GM23338 (cell line): ENCODE data around the gene ALG6. TPM values are rescaled to one million over a fixed set of nuclear protein-coding genes. Genes with fewer than 3 reads are reported as not detected.

Experiments
- ATAC-seq: fragments of 200-7000 bp; cut with Tn5 transposase; 3 replicates; pipeline ENCODE4 v1.9.1; 2020
- DNase-seq: peaks from one replicate; pipeline ENCODE4 v3.0.0-alpha.2; 2015; ENCODE audit warnings: low spot score
- H2AFZ ChIP-seq: fragments of 200-600 bp; sonication (generic); 2 replicates; pipeline ENCODE4 v1.8.0; 2016; ENCODE audit warnings: antibody characterized with exemption, mild to moderate bottlenecking, moderate library complexity
- H3F3A ChIP-seq: fragments of 200-600 bp; sonication (generic); replicated peaks from 2 replicates; pipeline ENCODE4 v1.8.0; 2017; ENCODE audit warnings: antibody characterized with exemption, mixed run types, low read depth
- H3K27ac ChIP-seq: fragments of 200-600 bp; sonication (generic); 2 replicates; pipeline ENCODE4 v1.6.1; 2016; ENCODE audit warnings: low read depth
- H3K27me3 ChIP-seq: fragments of 200-600 bp; sonication (generic); 2 replicates; pipeline ENCODE4 v1.8.0; 2016; ENCODE audit warnings: mild to moderate bottlenecking, mixed run types, moderate library complexity; ENCODE audit not compliant: insufficient read depth
- H3K36me3 ChIP-seq: fragments of 200-600 bp; sonication (generic); 2 replicates; pipeline ENCODE4 v1.8.0; 2016; ENCODE audit warnings: mild to moderate bottlenecking; ENCODE audit not compliant: insufficient read depth
- H3K4me1 ChIP-seq: fragments of 200-600 bp; sonication (generic); 2 replicates; pipeline ENCODE4 v1.8.0; 2016; ENCODE audit warnings: mild to moderate bottlenecking, moderate library complexity; ENCODE audit not compliant: insufficient read depth
- H3K4me2 ChIP-seq: fragments of 200-600 bp; sonication (generic); 2 replicates; pipeline ENCODE4 v1.7.1; 2017; ENCODE audit warnings: mixed run types
- H3K4me3 ChIP-seq: fragments of 200-600 bp; sonication (generic); 2 replicates; pipeline ENCODE4 v1.6.1; 2016; ENCODE audit warnings: mixed run types
- H3K79me2 ChIP-seq: fragments of 200-600 bp; sonication (generic); replicated peaks from 2 replicates; pipeline ENCODE4 v1.8.0; 2017; ENCODE audit warnings: mild to moderate bottlenecking; ENCODE audit not compliant: insufficient read depth
- H3K9me2 ChIP-seq: fragments of 200-600 bp; sonication (generic); 2 replicates; pipeline ENCODE4 v1.8.0; 2017; ENCODE audit not compliant: insufficient read depth
- H4K20me1 ChIP-seq: fragments of 200-600 bp; sonication (generic); replicated peaks from 2 replicates; pipeline ENCODE4 v1.8.0; 2017; ENCODE audit warnings: mild to moderate bottlenecking; ENCODE audit not compliant: insufficient read depth
- H3K27ac Mint-ChIP-seq: 2 replicates; pipeline ENCODE4 v1.8.0; 2020; ENCODE audit warnings: inconsistent platforms, mild to moderate bottlenecking, moderate library complexity, mixed read lengths
- H3K27me3 Mint-ChIP-seq: 3 replicates; pipeline ENCODE4 v1.8.0; 2022; ENCODE audit warnings: low read depth, mild to moderate bottlenecking, moderate library complexity, mixed read lengths, inconsistent platforms; ENCODE audit not compliant: insufficient read depth, poor library complexity
- H3K36me3 Mint-ChIP-seq: 3 replicates; pipeline ENCODE4 v1.8.0; 2021; ENCODE audit warnings: low read depth, mild to moderate bottlenecking, inconsistent platforms, moderate library complexity, mixed read lengths
- H3K4me1 Mint-ChIP-seq: 3 replicates; pipeline ENCODE4 v1.8.0; 2020; ENCODE audit warnings: mild to moderate bottlenecking, inconsistent platforms, mixed read lengths
- H3K4me3 Mint-ChIP-seq: 3 replicates; pipeline ENCODE4 v1.8.0; 2021; ENCODE audit warnings: moderate library complexity, mild to moderate bottlenecking, inconsistent platforms, mixed read lengths
- H3K9me3 Mint-ChIP-seq: 3 replicates; pipeline ENCODE4 v1.8.0; 2020; ENCODE audit warnings: moderate library complexity, mild to moderate bottlenecking, inconsistent platforms, mixed read lengths
- CREB1 ChIP-seq: fragments of 250-450 bp; sonication (Bioruptor Pico); IDR thresholded peaks from 2 replicates; pipeline ENCODE4 v1.5.0; 2020; ENCODE audit warnings: low read depth, mild to moderate bottlenecking, moderate library complexity
- CTCF ChIP-seq, 2 experiments: fragments of 200-600 bp in 1 of 2; sonication (generic) in 1 of 2; conservative IDR thresholded peaks; 2 replicates each; pipeline versions ENCODE4 v1.5.1 to v1.6.1; 2016 to 2017; ENCODE audit warnings: antibody characterized with exemption in 2 of 2, low read depth in 2 of 2, mild to moderate bottlenecking in 2 of 2, moderate library complexity in 1 of 2
- EZH2 ChIP-seq: fragments of 200-600 bp; sonication (generic); IDR thresholded peaks from one replicate; pipeline ENCODE4 v1.8.0; 2017; ENCODE audit warnings: antibody characterized with exemption, mild to moderate bottlenecking, low read depth; ENCODE audit not compliant: unreplicated experiment
- EZH2phosphoT487 ChIP-seq: fragments of 200-600 bp; sonication (generic); IDR thresholded peaks from one replicate; pipeline ENCODE4 v1.8.1; 2018; ENCODE audit warnings: antibody characterized with exemption; ENCODE audit not compliant: unreplicated experiment
- JUNB ChIP-seq: IDR thresholded peaks from one replicate; pipeline ENCODE4 v1.6.1; 2016; ENCODE audit warnings: antibody characterized with exemption; ENCODE audit not compliant: unreplicated experiment
- NANOG ChIP-seq: IDR thresholded peaks from 2 replicates; pipeline ENCODE4 v1.6.1; 2016; ENCODE audit warnings: antibody characterized with exemption, borderline replicate concordance
- POLR2AphosphoS5 ChIP-seq: IDR thresholded peaks from 2 replicates; pipeline ENCODE4 v1.6.1; 2016; ENCODE audit warnings: antibody characterized with exemption, low read depth
- REST ChIP-seq: IDR thresholded peaks from one replicate; pipeline ENCODE4 v1.6.1; 2018; ENCODE audit warnings: antibody characterized with exemption; ENCODE audit not compliant: unreplicated experiment
- STAT1 ChIP-seq: IDR thresholded peaks from one replicate; pipeline ENCODE4 v1.6.1; 2016; ENCODE audit warnings: antibody characterized with exemption; ENCODE audit not compliant: unreplicated experiment
- ZNF114 ChIP-seq: fragments of 250-450 bp; sonication (Bioruptor Pico); IDR thresholded peaks from 2 replicates; pipeline ENCODE4 v1.5.0; 2020; ENCODE audit warnings: mild to moderate bottlenecking, moderate library complexity
- ZNF331 ChIP-seq: fragments of 250-450 bp; sonication (Bioruptor Pico); IDR thresholded peaks from 2 replicates; pipeline ENCODE4 v1.5.0; 2020; ENCODE audit warnings: low read depth, mild to moderate bottlenecking, moderate library complexity
- polyA plus RNA-seq: library from polyadenylated mRNA; unstranded; fragments of >200 nt; fragmentation: Nextera tagmentation; extraction: Ambion mirVana; gene quantifications from 2 replicates; pipeline ENCODE4 v1.2.1, GENCODE V29; 2016
- total RNA-seq: library from RNA; depleted of rRNA; stranded (reverse); fragments of >200 nt; shearing (Covaris generic); gene quantifications from 2 replicates; pipeline ENCODE4 v1.2.3, GENCODE V29; 2014

The ALG6 gene
- total and polyA plus RNA-seq, 2 experiments from 2014 or later = 24.1 to 34.6 TPM

GRCh38 chr1:63368131-63368530 is 704 bp downstream of the ALG6 start (continued):
- no peak for TF ChIP-seq ZNF331 (CRISPR knock-in tag)
- TF ChIP-seq STAT1 = no peak
- no peak for TF ChIP-seq REST
- no peak for TF ChIP-seq CTCF (conservative IDR thresholded peaks at IDR 0.05; ENCODE audit: low read depth in 2 of 2)

GRCh38 chr1:63379583-63379982 is 12.2 kb downstream of the ALG6 start:
- Mint-ChIP-seq H3K4me3 (no peak overlapping the region), H3K36me3 (peaks cover 13% of the 10 kb centered on the region; the same call in 2 of the 3 replicates), H3K27ac (no peak overlapping the region), H3K4me1 (peaks cover 6% of the 10 kb centered on the region; the same call in 2 of the 3 replicates), H3K9me3 (peaks cover 3% of the 10 kb centered on the region; the same call in 2 of the 3 replicates), H3K27me3 (no peaks in the 10 kb centered on the region)
- Histone ChIP-seq H3K9me2 (no peaks in the 10 kb centered on the region), H2AFZ (no peak overlapping the region), H3K36me3 (no peaks in the 10 kb centered on the region), H4K20me1 (no peaks in the 10 kb centered on the region; the same call in 1 of the 2 replicates), H3K79me2 (no peaks in the 10 kb centered on the region), H3K4me1 (peaks cover 6% of the 10 kb centered on the region; the same call in 1 of the 2 replicates), H3K27me3 (no peaks in the 10 kb centered on the region), H3K27ac (no peak overlapping the region), H3F3A (no peaks in the 10 kb centered on the region), H3K4me3 (no peak overlapping the region), H3K4me2 (no peak overlapping the region)
- no peak for DNase-seq
- no peak for ATAC-seq
- TF ChIP-seq CTCF (conservative IDR thresholded peaks at IDR 0.05; ENCODE audit: low read depth in 2 of 2) = no peak
- TF ChIP-seq EZH2phosphoT487 = no peak
- no peak for TF ChIP-seq POLR2AphosphoS5
- no peak for TF ChIP-seq STAT1
- TF ChIP-seq CREB1 (CRISPR knock-in tag) = no peak
- no peak for TF ChIP-seq REST
- no peak for TF ChIP-seq EZH2
- no peak for TF ChIP-seq NANOG
- no peak for TF ChIP-seq ZNF331 (CRISPR knock-in tag)
- no peak for TF ChIP-seq JUNB
- no peak for TF ChIP-seq ZNF114 (CRISPR knock-in tag)
